HS-27A (cell line): Measurements from ENCODE around the gene SLC25A21.
A peak's percentile ranks its signal among the peaks of the same experiment; 100 is the strongest.

Experiments
- DNase-seq: peaks from one replicate; pipeline ENCODE4 v3.0.0-alpha.2; 2012; ENCODE audit warnings: low read depth, missing footprints

The SLC25A21 gene

DNA sequence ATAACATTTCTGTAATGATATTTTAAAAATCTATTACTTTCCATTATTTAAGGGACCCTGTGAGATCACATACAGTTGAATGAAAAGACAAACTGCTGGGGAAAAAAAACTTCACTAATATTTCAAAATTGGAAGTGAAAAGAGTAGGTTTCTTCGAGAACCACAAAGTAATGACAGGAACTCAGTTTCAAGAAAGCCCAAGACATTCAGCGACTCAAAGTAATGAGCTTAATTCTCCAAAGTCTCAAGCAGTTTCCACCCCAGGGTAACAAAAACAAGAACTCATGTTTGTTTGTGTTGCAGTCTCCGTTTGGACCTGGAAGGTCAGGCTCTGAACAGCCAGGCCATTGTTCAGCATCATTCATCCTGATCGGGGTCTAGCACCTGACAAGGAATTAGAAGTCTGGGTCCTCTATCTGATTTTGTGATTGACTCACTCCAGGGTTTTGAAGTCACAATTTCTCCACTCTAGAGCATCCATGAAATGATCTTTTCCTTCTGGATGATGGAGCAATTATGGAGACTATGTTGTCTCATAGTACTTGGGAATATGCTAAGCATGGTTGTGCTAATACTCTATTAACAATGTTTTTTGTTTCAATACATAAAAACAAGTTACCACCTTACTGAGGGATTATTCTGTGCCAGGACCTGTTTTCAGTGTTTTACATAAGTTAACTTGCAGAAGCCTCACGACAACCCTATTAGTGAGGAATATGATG, 126.9 kb downstream of the SLC25A21 start:
- DNase-seq = no peak

- DNase-seq = no peak
Observed at GRCh38 chr14:37037636-37038387, 134.6 kb downstream of the SLC25A21 start.

DNA sequence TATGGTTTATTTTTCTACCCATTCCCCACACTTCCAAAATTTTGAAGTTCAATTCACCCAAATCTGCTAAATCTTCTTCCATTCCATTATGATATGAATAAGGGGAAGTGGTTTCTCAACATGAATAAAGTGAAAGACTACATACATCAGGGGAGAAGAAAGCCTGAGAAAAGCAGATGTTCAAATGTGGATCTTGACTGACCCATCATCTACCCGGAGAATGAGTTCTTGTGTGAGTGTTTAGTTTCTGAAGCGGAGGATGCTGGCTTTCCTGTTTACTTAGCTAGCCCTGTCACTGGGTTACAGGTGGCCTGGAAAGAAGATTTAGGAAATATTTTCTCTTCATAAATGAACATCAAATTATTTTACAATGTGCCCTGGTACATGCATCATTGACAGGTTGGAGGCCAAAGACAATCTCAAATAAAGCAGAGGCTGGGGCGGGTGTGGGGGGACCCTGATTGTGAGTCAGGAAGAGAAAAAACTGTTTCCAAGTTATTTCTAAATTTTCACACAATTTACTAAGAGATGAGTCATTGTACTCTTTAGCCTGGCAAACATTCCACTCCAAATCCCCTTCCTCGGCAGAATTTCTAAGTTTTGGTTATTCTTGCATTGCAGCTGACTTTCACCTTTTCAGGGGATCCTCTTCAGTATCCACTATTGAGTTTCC, 135.6 kb downstream of the SLC25A21 start:
- peak; percentile 63 for DNase-seq

DNA sequence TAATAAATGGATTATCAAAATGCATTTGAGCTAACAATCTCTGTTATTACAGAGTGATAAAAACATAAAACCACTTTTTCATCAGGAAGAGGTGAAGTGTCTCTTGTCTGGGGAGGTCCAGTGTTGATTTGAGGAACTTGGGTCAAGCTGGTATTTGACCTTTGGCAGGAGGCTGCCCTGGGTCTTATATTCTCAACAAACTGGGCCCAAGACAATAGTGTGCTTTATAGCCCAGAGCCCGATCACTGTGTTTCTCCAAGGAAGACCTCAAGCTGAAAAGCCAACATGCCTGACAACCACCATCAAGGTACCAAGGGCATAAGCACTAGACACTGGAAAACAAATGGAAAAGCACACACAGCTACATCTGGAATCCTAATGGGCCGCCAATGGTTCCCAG, 137.0 kb downstream of the SLC25A21 start:
- no peak for DNase-seq

DNA sequence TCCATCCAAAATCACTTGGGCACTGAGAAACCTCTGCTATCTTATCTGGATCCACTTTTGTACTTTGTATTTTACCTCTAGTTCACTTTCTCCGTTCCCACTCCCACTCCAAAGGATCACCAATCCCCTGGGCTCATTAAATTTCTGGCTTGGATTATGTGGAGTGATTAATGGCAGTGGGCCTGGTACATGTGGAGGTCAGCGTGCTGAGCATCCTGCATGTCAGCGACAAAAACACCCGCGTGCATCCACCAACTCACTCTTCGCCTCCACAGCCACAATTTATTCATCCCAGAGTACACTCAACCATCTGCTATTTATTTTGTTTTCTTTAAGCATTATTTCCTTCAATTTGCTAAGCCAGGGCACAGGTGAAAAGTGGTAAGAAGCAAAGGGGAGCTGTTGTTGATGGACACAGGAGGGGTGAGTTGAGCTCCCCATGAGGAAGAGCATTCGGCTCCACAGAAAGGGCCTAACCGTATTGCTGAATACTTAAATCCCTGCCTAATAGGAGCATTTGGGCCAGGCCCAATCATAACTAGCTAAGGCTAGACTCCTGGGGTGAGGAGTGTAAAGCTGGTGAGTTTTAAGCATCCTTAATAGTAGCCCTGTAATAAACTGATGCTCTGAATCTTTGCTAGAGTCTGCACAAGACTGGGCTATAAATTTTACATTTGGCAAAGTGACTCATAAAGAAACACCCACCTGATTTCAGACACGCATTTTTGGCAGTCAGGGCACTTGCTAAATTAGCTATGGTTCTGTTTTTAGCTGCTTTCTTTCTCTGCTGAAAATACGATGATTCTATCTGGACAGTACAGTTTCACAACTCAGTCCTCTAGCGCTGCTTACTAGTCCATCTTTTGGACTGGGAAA, 137.8 kb downstream of the SLC25A21 start:
- no peak for DNase-seq

DNA sequence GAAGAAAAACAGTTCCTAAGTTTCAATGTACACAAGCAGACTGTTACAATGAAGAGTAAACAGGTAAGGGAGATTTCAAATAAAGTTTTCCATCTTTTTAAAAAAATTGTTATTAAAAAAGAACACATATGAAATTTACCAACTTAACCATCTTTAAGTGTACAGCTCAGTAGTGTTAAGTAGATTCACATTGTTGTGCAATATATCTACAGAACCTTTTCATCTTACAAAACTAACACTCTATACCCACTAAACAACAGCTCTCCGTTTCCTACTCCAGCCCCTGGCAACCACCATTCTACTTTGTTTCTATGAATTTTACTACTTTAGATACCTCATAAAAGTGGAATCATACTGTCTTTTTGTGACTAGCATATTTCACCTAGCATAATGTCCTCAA, 139.5 kb downstream of the SLC25A21 start:
- no peak for DNase-seq

GRCh38 chr14:37027188-37027824, 145.1 kb downstream of the SLC25A21 start:
- DNase-seq = no peak

GRCh38 chr14:37023875-37024565, 148.4 kb downstream of the SLC25A21 start:
- no peak for DNase-seq

- no peak for DNase-seq
Observed at GRCh38 chr14:37021390-37021789, 151.0 kb downstream of the SLC25A21 start.

DNA sequence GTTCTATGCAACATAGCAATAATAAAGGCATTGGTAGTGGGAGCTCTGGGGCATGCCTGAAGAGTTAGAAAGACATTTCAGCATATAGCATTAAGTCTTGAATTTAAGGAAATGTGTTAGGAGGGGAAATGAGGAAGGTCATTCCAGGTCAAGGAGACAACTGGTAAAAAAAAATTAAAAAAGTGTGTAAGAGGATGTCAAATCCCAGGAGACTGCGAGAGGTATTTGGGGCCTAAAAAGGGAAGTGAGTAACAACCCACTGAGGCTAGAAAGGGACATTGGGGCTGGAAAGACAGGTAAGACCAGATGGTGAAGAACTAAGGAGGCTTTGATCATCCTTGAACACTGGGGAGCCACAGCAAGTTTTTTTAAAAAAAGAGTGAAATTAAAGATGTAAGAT, 152.9 kb downstream of the SLC25A21 start:
- DNase-seq = no peak

- DNase-seq = no peak
Observed at GRCh38 chr14:37018571-37019240, 153.7 kb downstream of the SLC25A21 start.

DNA sequence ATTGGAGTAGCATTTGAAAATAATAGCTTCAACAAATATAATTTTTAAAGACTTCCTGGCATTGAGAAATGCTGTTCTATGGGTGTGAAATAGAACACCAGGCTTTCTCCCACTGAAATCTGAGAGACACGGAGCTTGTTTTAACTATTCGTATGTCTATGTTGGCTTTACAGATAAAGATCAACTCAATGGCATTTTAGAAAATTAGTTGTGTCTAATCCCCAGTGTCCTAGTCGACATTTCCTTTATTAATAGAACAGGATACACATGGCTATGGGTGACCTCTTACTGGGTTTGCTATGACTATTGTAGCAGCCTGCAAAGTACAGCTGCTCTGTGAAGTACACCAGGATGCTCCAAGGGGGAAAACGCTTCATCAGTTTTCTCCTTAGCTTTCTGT, 159.3 kb downstream of the SLC25A21 start:
- no peak for DNase-seq

GRCh38 chr14:36998686-36999085, 173.7 kb downstream of the SLC25A21 start:
- DNase-seq = no peak

DNA sequence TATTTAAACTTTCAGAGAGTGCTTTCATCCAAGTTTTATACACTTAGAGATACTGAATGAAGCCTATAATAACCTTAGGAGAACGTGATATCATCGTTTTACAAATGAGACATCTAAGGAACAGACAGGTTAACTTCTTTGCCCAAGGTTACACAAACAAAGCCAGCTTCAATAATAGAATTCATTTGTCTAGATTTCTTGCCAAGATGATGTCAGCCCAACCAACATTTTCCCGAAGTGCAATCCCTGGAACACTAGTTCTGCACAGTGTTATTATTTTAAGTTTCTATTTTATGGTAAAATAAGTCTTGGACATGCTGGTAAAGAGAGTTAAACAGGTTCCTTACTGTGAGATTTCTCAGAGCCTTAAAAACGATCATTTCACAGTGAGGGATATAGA, 174.6 kb downstream of the SLC25A21 start:
- no peak for DNase-seq

- DNase-seq = no peak
Observed at GRCh38 chr14:36996857-36997590, 175.4 kb downstream of the SLC25A21 start.

DNA sequence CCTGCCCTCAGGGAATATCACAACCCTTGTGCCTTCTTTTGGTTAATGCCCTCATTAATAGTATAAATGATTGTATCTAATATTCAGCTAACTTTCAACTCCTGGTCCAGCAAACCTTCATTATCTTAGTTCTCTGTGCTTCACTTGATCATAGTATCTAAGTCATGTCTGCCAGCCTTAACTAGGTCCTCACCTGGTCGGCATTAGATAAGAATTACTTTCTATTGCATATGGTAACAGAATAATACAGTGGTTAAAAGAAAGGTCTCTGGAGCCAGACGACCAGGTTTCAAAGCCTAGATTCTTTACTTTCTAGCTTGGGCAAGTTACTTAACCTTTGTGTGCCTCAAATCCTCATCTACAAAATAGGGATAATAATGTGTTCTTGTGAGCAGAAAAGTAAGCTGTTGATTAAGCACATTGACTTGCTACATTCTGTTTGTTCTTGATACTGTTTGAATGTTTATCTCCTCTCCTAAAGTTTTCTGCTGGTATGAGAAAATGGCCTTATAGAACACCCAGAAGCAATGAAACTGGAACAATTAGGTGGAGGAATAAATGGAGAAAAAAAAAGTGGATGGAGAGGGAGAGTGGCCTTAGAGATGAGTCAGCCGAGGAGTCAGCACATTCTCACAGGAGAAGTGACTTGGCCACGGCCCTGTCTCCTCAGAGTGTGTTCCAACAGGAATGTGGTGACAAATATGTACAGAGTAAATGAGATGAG, 176.1 kb downstream of the SLC25A21 start:
- DNase-seq = peak; percentile 67

- DNase-seq = no peak
Observed at GRCh38 chr14:36989806-36990205, 182.6 kb downstream of the SLC25A21 start.

DNA sequence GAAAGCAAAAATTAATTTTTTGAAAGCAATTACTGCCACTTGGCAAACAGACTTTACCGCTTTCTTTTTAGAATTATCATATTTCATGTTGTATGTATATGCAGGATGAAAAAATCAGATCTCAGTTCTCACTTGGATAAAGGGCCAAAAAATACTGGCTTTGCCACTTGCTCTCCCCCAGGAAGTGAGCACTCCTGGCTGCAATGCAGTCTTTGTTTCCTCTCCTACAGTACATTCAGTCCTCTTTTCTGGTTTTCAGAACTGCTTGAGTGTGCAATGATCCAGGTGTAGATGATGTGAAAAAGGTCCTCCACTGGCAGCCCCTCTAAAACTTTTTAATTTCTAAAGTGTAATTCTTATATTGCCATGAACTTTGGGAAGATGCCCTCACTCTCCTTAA, 183.4 kb downstream of the SLC25A21 start:
- no peak for DNase-seq

DNA sequence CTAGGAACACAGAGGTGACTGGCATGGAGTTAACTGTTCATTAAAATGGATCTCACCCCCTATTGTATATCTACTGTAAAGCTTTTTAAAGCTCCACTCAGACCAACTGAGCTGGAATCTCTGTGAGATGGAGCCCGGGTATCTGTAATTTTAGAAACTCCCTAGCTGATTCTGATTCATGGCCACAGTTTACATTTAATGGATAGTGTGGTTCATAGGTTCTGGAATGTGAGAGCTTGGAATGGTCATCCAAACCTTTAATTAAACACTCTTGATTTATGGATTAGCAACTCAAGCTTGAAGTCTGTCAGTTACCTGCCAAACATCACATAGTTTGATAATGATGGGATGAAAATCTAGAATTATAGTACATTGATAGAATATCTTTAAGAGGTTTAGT, 183.8 kb downstream of the SLC25A21 start:
- DNase-seq = no peak
